Measurements from ENCODE around the gene LRRC3B.

The LRRC3B gene

GRCh38 chr3:26652164-26652563, 29.6 kb downstream of the LRRC3B start:
- Mint-ChIP-seq H3K9me3 (no peaks in the 10 kb centered on the region), H3K4me1 (no peaks in the 10 kb centered on the region), H3K27me3 (ENCODE audit: low read depth, poor library complexity) (peaks cover 7% of the 10 kb centered on the region), H3K4me3 (no peak overlapping the region), H3K36me3 (ENCODE audit: low read depth) (no peaks in the 10 kb centered on the region), H3K27ac (no peak overlapping the region)
- DNase-seq = no peak
- TF ChIP-seq CTCF (IDR thresholded peaks at IDR 0.05) = no peak

GRCh38 chr3:26653811-26654425, 31.3 kb downstream of the LRRC3B start:
- no peak overlapping the region for H3K4me3 Mint-ChIP-seq
- no peaks in the 10 kb centered on the region for H3K36me3 Mint-ChIP-seq (ENCODE audit: low read depth)
- H3K27ac Mint-ChIP-seq = no peak overlapping the region
- no peaks in the 10 kb centered on the region for H3K4me1 Mint-ChIP-seq
- H3K27me3 Mint-ChIP-seq (ENCODE audit: low read depth, poor library complexity) = peaks cover 7% of the 10 kb centered on the region
- TF ChIP-seq CTCF (IDR thresholded peaks at IDR 0.05) = no peak
- DNase-seq = no peak
- no peaks in the 10 kb centered on the region for H3K9me3 Mint-ChIP-seq

- Mint-ChIP-seq H3K36me3 (ENCODE audit: low read depth) (no peaks in the 10 kb centered on the region), H3K4me1 (no peaks in the 10 kb centered on the region), H3K27me3 (ENCODE audit: low read depth, poor library complexity) (peaks cover 4% of the 10 kb centered on the region), H3K27ac (no peak overlapping the region), H3K4me3 (no peak overlapping the region), H3K9me3 (no peaks in the 10 kb centered on the region)
- no peak for TF ChIP-seq CTCF (IDR thresholded peaks at IDR 0.05)
- DNase-seq = no peak
Observed at GRCh38 chr3:26655231-26655630, 32.7 kb downstream of the LRRC3B start.

GRCh38 chr3:26657348-26657976, 34.9 kb downstream of the LRRC3B start:
- Mint-ChIP-seq H3K4me3 (no peak overlapping the region), H3K36me3 (ENCODE audit: low read depth) (no peaks in the 10 kb centered on the region), H3K9me3 (peaks cover 6% of the 10 kb centered on the region), H3K27me3 (ENCODE audit: low read depth, poor library complexity) (peaks cover 4% of the 10 kb centered on the region), H3K4me1 (no peaks in the 10 kb centered on the region), H3K27ac (no peak overlapping the region)
- no peak for TF ChIP-seq CTCF (IDR thresholded peaks at IDR 0.05)
- no peak for DNase-seq

GRCh38 chr3:26668171-26668570, 45.6 kb downstream of the LRRC3B start:
- DNase-seq = no peak
- Mint-ChIP-seq H3K27ac (no peak overlapping the region), H3K9me3 (no peaks in the 10 kb centered on the region), H3K36me3 (ENCODE audit: low read depth) (no peaks in the 10 kb centered on the region), H3K27me3 (ENCODE audit: low read depth, poor library complexity) (no peaks in the 10 kb centered on the region), H3K4me1 (no peaks in the 10 kb centered on the region), H3K4me3 (no peak overlapping the region)
- no peak for TF ChIP-seq CTCF (IDR thresholded peaks at IDR 0.05)

- Mint-ChIP-seq H3K9me3 (no peaks in the 10 kb centered on the region), H3K27ac (no peak overlapping the region), H3K27me3 (ENCODE audit: low read depth, poor library complexity) (no peaks in the 10 kb centered on the region), H3K4me1 (no peaks in the 10 kb centered on the region), H3K36me3 (ENCODE audit: low read depth) (no peaks in the 10 kb centered on the region), H3K4me3 (no peak overlapping the region)
- no peak for DNase-seq
- no peak for TF ChIP-seq CTCF (IDR thresholded peaks at IDR 0.05)
Observed at GRCh38 chr3:26668696-26669095, 46.1 kb downstream of the LRRC3B start.

Measured in nephron progenitor cell (in vitro differentiated cells).